Neural cell (in vitro differentiated cells): ENCODE measurements around the gene STPG3. TPM values are rescaled to one million over a fixed set of nuclear protein-coding genes. Genes with fewer than 3 reads are reported as not detected.
A peak's percentile ranks its signal among the peaks of the same experiment; 100 is the strongest.

Source experiments
- H2AFZ ChIP-seq: fragments of 200-600, 300-800 bp; sonication (generic), shearing (Covaris generic); 2 replicates; pipeline ENCODE4 v1.6.0; 2014; ENCODE audit warnings: low read depth, mild to moderate bottlenecking, antibody characterized with exemption, low read length, moderate library complexity
- H3F3A ChIP-seq: fragments of 200-600 bp; shearing (Covaris generic); 2 replicates; pipeline ENCODE4 v1.6.1; 2016; ENCODE audit warnings: mild to moderate bottlenecking, moderate library complexity, mixed read lengths, antibody characterized with exemption, low read length; ENCODE audit not compliant: insufficient read depth, poor library complexity, severe bottlenecking
- H3K27ac ChIP-seq: fragments of 200-600, 300-800 bp; sonication (generic), shearing (Covaris generic); 2 replicates; pipeline ENCODE4 v1.5.1; 2014; ENCODE audit warnings: mild to moderate bottlenecking, low read length, moderate library complexity
- H3K27me3 ChIP-seq: fragments of 300-800, 200-600 bp; sonication (generic), shearing (Covaris generic); 2 replicates; pipeline ENCODE4 v1.6.0; 2014; ENCODE audit warnings: mild to moderate bottlenecking, low read depth, low read length, moderate library complexity; ENCODE audit not compliant: insufficient read depth
- H3K36me3 ChIP-seq: fragments of 300-800, 200-600 bp; sonication (generic), shearing (Covaris generic); 2 replicates; pipeline ENCODE4 v1.5.1; 2014; ENCODE audit warnings: mild to moderate bottlenecking, antibody characterized with exemption, low read length, moderate library complexity; ENCODE audit not compliant: insufficient read depth
- H3K4me2 ChIP-seq: fragments of 300-800, 200-600 bp; sonication (generic), shearing (Covaris generic); 2 replicates; pipeline ENCODE4 v1.6.0; 2014; ENCODE audit warnings: mild to moderate bottlenecking, low read length
- H3K4me3 ChIP-seq: fragments of 300-800, 200-600 bp; sonication (generic), shearing (Covaris generic); 2 replicates; pipeline ENCODE4 v1.5.1; 2014; ENCODE audit warnings: mild to moderate bottlenecking, low read length, moderate library complexity
- H3K79me2 ChIP-seq: fragments of 200-600 bp; shearing (Covaris generic); replicated peaks from 2 replicates; pipeline ENCODE4 v1.6.0; 2014; ENCODE audit warnings: mild to moderate bottlenecking, low read length, moderate library complexity; ENCODE audit not compliant: insufficient read depth
- H3K9ac ChIP-seq: fragments of 300-800, 200-600 bp; sonication (generic), shearing (Covaris generic); 2 replicates; pipeline ENCODE4 v1.6.1; 2016; ENCODE audit warnings: mild to moderate bottlenecking, low read length, mixed read lengths
- H3K9me2 ChIP-seq: fragments of 200-600 bp; shearing (Covaris generic); 2 replicates; pipeline ENCODE4 v1.6.1; 2016; ENCODE audit warnings: mild to moderate bottlenecking, low read length, mixed read lengths; ENCODE audit not compliant: insufficient read depth
- H3K9me3 ChIP-seq: fragments of 200-600, 300-800 bp; sonication (generic), shearing (Covaris generic); 2 replicates; pipeline ENCODE4 v1.6.1; 2016; ENCODE audit warnings: mild to moderate bottlenecking, mixed run types, low read length, moderate library complexity, mixed read lengths
- H4K20me1 ChIP-seq: fragments of 200-600 bp; shearing (Covaris generic); 2 replicates; pipeline ENCODE4 v1.6.1; 2016; ENCODE audit warnings: mild to moderate bottlenecking, mixed run types; ENCODE audit not compliant: insufficient read depth
- CTCF ChIP-seq: fragments of 450-650 bp; IDR thresholded peaks from 2 replicates; pipeline ENCODE4 v1.5.1; 2014; ENCODE audit warnings: antibody characterized with exemption, mild to moderate bottlenecking, moderate library complexity; ENCODE audit not compliant: poor library complexity, severe bottlenecking
- EP300 ChIP-seq: fragments of 450-650 bp; conservative IDR thresholded peaks from 2 replicates; pipeline ENCODE4 v1.6.1; 2014; ENCODE audit warnings: antibody characterized with exemption, mild to moderate bottlenecking, moderate library complexity; ENCODE audit not compliant: poor library complexity, severe bottlenecking
- EZH2 ChIP-seq: fragments of 200-600, 300-800 bp; shearing (Covaris generic), sonication (generic); IDR thresholded peaks from 2 replicates; pipeline ENCODE4 v1.6.1; 2014; ENCODE audit warnings: antibody characterized with exemption, low read length, borderline replicate concordance, mild to moderate bottlenecking; ENCODE audit not compliant: insufficient read depth, poor library complexity, severe bottlenecking
- MXI1 ChIP-seq: fragments of 450-650 bp; conservative IDR thresholded peaks from 2 replicates; pipeline ENCODE4 v1.6.1; 2014; ENCODE audit warnings: antibody characterized with exemption, mild to moderate bottlenecking; ENCODE audit not compliant: poor library complexity, severe bottlenecking
- POLR2AphosphoS5 ChIP-seq: IDR thresholded peaks from 2 replicates; pipeline ENCODE4 v1.6.1; 2012
- RAD21 ChIP-seq: fragments of 450-650 bp; conservative IDR thresholded peaks from 2 replicates; pipeline ENCODE4 v1.6.1; 2014; ENCODE audit warnings: antibody characterized with exemption, mild to moderate bottlenecking, moderate library complexity
- REST ChIP-seq: IDR thresholded peaks from 2 replicates; pipeline ENCODE4 v1.6.1; 2012; ENCODE audit warnings: borderline replicate concordance
- SMC3 ChIP-seq: fragments of 450-650 bp; conservative IDR thresholded peaks from 2 replicates; pipeline ENCODE4 v1.6.1; 2014; ENCODE audit warnings: antibody characterized with exemption, mild to moderate bottlenecking, moderate library complexity; ENCODE audit not compliant: poor library complexity
- TAF1 ChIP-seq: IDR thresholded peaks from 2 replicates; pipeline ENCODE4 v1.6.1; 2012; ENCODE audit warnings: low read depth
- polyA plus RNA-seq: library from polyadenylated mRNA; depleted of rRNA; stranded (reverse); fragments of >200 nt; gene quantifications from 2 replicates; pipeline ENCODE4 v1.2.3, GENCODE V29; 2014

Gene STPG3
- polyA plus RNA-seq, 1 donor from 2014 or later: not detected

- Histone ChIP-seq H3K79me2 (no peaks in the 10 kb centered on the region), H3K27ac (no peak overlapping the region), H3F3A (no peaks in the 10 kb centered on the region), H3K9ac (no peak overlapping the region), H3K9me2 (no peaks in the 10 kb centered on the region), H2AFZ (no peak overlapping the region), H4K20me1 (no peaks in the 10 kb centered on the region), H3K27me3 (no peaks in the 10 kb centered on the region), H3K4me3 (peak overlapping the region; percentile 77), H3K36me3 (no peaks in the 10 kb centered on the region), H3K4me2 (no peak overlapping the region), H3K9me3 (no peaks in the 10 kb centered on the region)
- TF ChIP-seq SMC3 (no peak), POLR2AphosphoS5 (no peak), MXI1 (no peak), EZH2 (no peak), CTCF (no peak), REST (no peak)
Observed at GRCh38 chr9:137220317-137221094, 30.6 kb upstream of the STPG3 start.

- Histone ChIP-seq H3K27ac (no peak overlapping the region), H3K36me3 (no peaks in the 10 kb centered on the region), H3K4me2 (no peak overlapping the region), H3K9me3 (no peaks in the 10 kb centered on the region), H3K9ac (peak overlapping the region; percentile 72), H2AFZ (no peak overlapping the region), H3F3A (no peaks in the 10 kb centered on the region), H3K4me3 (peak overlapping the region; percentile 77), H3K27me3 (no peaks in the 10 kb centered on the region), H3K9me2 (no peaks in the 10 kb centered on the region), H3K79me2 (no peaks in the 10 kb centered on the region), H4K20me1 (no peaks in the 10 kb centered on the region)
- TF ChIP-seq MXI1: no peak
- no peak for TF ChIP-seq POLR2AphosphoS5
- TF ChIP-seq REST: no peak
- no peak for TF ChIP-seq TAF1
- no peak for TF ChIP-seq SMC3
- TF ChIP-seq CTCF: no peak
- no peak for TF ChIP-seq EZH2
- no peak for TF ChIP-seq EP300
- no peak for TF ChIP-seq RAD21
Observed at GRCh38 chr9:137221095-137221505, 30.0 kb upstream of the STPG3 start.
